Measurements from ENCODE around the gene NUBP2. TPM values are rescaled to one million over a fixed set of nuclear protein-coding genes. Genes with fewer than 3 reads are reported as not detected.

NUBP2 gene
- total RNA-seq, 2 experiments from 2014 or later, result 45.9 to 48.0 TPM

GRCh38 chr16:1832838-1833454, 50.2 kb downstream of the NUBP2 start:
- CTCF ChIA-PET, result no interaction called here
- Mint-ChIP-seq H3K27me3 (no peaks in the 10 kb centered on the region), H3K4me1 (ENCODE audit: low read depth) (peaks cover 16% of the 10 kb centered on the region), H3K36me3 (no peaks in the 10 kb centered on the region), H3K9me3 (no peaks in the 10 kb centered on the region), H3K4me3 (no peak overlapping the region), H3K27ac (no peak overlapping the region)
- intact Hi-C loops (cut with micrococcal nuclease), result no loop called here
- POLR2A ChIA-PET, result no interaction called here
- no peak for DNase-seq

GRCh38 chr16:1834096-1834495, 51.3 kb downstream of the NUBP2 start:
- no peak for DNase-seq
- no peak overlapping the region for H3K4me3 Mint-ChIP-seq
- CTCF ChIA-PET, result no interaction called here
- POLR2A ChIA-PET, result no interaction called here
- H3K27ac Mint-ChIP-seq, result no peak overlapping the region
- intact Hi-C loops (cut with micrococcal nuclease), result no loop called here
- no peaks in the 10 kb centered on the region for H3K27me3 Mint-ChIP-seq
- no peaks in the 10 kb centered on the region for H3K36me3 Mint-ChIP-seq
- no peaks in the 10 kb centered on the region for H3K9me3 Mint-ChIP-seq
- H3K4me1 Mint-ChIP-seq (ENCODE audit: low read depth), result peaks cover 7% of the 10 kb centered on the region

Small RNA genes lying within 50 kb of the gene (microRNA-seq; reads per million reads assigned to microRNA genes)
- 5.1 reads per million, percentile 14 among the genes with 10 or more reads in this experiment for gene MIR3177 (ENCODE audit: borderline microRNAs expressed, borderline number of aligned reads, borderline replicate concordance)

Other genes starting within 250 kb of the NUBP2 start
- gene TMEM204, start 249.3 kb upstream of the NUBP2 start, total RNA-seq, result 10 to 100 TPM; 14.8 to 15.5 TPM
- gene IFT140, start 170.9 kb upstream of the NUBP2 start, total RNA-seq, result 1 to 10 TPM; 8.4 to 9.5 TPM
- 10 to 100 TPM; 14.5 to 14.6 TPM for gene CRAMP1, start 170.6 kb upstream of the NUBP2 start, total RNA-seq
- 10 to 100 TPM; 62.1 to 65.9 TPM for gene JPT2, start 104.7 kb upstream of the NUBP2 start, total RNA-seq
- 10 to 100 TPM; 51.7 to 56.8 TPM for gene MAPK8IP3, start 76.8 kb upstream of the NUBP2 start, total RNA-seq
- 10 to 100 TPM; 53.0 to 53.1 TPM for gene NME3, start 11.4 kb upstream of the NUBP2 start, total RNA-seq
- 10 to 100 TPM; 11.9 to 15.3 TPM for gene EME2, start 10.2 kb upstream of the NUBP2 start, total RNA-seq
- 100 to 1,000 TPM; 151 to 152 TPM for gene MRPS34, start 9.8 kb upstream of the NUBP2 start, total RNA-seq
- gene SPSB3, start 389 bp upstream of the NUBP2 start, total RNA-seq, result 10 to 100 TPM; 21.2 to 21.8 TPM
- gene IGFALS, start 10.7 kb downstream of the NUBP2 start, total RNA-seq, result not detected
- gene HAGH, start 43.9 kb downstream of the NUBP2 start, total RNA-seq, result 10 to 100 TPM; 45.1 to 46.2 TPM
- gene FAHD1, start 44.2 kb downstream of the NUBP2 start, total RNA-seq, result 1 to 10 TPM; 8.5 to 8.8 TPM
- not detected for gene MEIOB, start 89.2 kb downstream of the NUBP2 start, total RNA-seq
- not detected for gene HS3ST6, start 135.5 kb downstream of the NUBP2 start, total RNA-seq
- 10 to 100 TPM; 20.7 to 23.6 TPM for gene MSRB1, start 160.2 kb downstream of the NUBP2 start, total RNA-seq
- gene RPL3L, start 171.7 kb downstream of the NUBP2 start, total RNA-seq, result not detected
- gene NDUFB10, start 176.6 kb downstream of the NUBP2 start, total RNA-seq, result 100 to 1,000 TPM; 122 to 125 TPM
- 1,000 to 10,000 TPM; 5,123 to 5,136 TPM for gene RPS2, start 181.9 kb downstream of the NUBP2 start, total RNA-seq
- gene RNF151, start 183.9 kb downstream of the NUBP2 start, total RNA-seq, result not detected
- 10 to 100 TPM; 45.7 to 47.3 TPM for gene TBL3, start 189.1 kb downstream of the NUBP2 start, total RNA-seq
- not detected for gene NOXO1, start 198.5 kb downstream of the NUBP2 start, total RNA-seq
- gene GFER, start 201.2 kb downstream of the NUBP2 start, total RNA-seq, result 10 to 100 TPM; 34.4 to 37.5 TPM
- gene SYNGR3, start 207.0 kb downstream of the NUBP2 start, total RNA-seq, result 10 to 100 TPM; 11.9 to 12.4 TPM
- 10 to 100 TPM; 67.2 to 67.6 TPM for gene ZNF598, start 226.9 kb downstream of the NUBP2 start, total RNA-seq
- gene NPW, start 236.8 kb downstream of the NUBP2 start, total RNA-seq, result 1 to 10 TPM; 1.3 to 2.0 TPM
- gene NHERF2, start 243.9 kb downstream of the NUBP2 start, total RNA-seq, result 1 to 10 TPM; 1.1 to 1.4 TPM

Data from activated CD4-positive, alpha-beta memory T cell treated with anti-CD3 and anti-CD28 coated beads for 36 hours (primary cell).